HEK293 (cell line): ENCODE data around the gene CACNA2D4.

Experiments
- CTCF ChIA-PET: fragments of 350-600 bp; formaldehyde crosslinking; extraction: SDS; loops from one replicate; lab custom pipeline; 2021; ENCODE audit warnings: antibody characterized with exemption; lab: Yijun Ruan, JAX
- POLR2A ChIA-PET: fragments of 300-600 bp; formaldehyde crosslinking; extraction: SDS; loops from one replicate; lab custom pipeline; 2020; ENCODE audit warnings: antibody characterized with exemption, inconsistent platforms; lab: Yijun Ruan, JAX
- H3K27ac ChIP-seq: fragments of 200-500 bp; sonication (Bioruptor generic); 2 replicates; pipeline ENCODE4 v1.5.1; 2014; ENCODE audit warnings: low read depth, low read length, control low read depth, inconsistent platforms; ENCODE audit errors: extremely low read depth
- H3K36me3 ChIP-seq, 2 experiments: fragments of 200-500 bp in 1 of 2; sonication (Bioruptor generic) in 1 of 2; 1 replicate in 1 of 2; 2 replicates in 1 of 2; pipeline ENCODE4 v1.5.1; 2014 to 2017; ENCODE audit warnings: inconsistent platforms in 2 of 2, low read length in 2 of 2; ENCODE audit not compliant: control insufficient read depth in 2 of 2, insufficient read depth in 1 of 2
- H3K4me1 ChIP-seq: fragments of 200-500 bp; sonication (Bioruptor generic); 2 replicates; pipeline ENCODE4 v1.5.1; 2014; ENCODE audit warnings: mild to moderate bottlenecking, low read length, inconsistent platforms; ENCODE audit not compliant: control insufficient read depth, insufficient read depth
- H3K4me3 ChIP-seq: 2 replicates; pipeline ENCODE4 v1.5.1; 2011; ENCODE audit warnings: low read depth, mild to moderate bottlenecking, control low read depth, low read length, moderate library complexity
- H3K9me3 ChIP-seq: fragments of 200-500 bp; sonication (Bioruptor generic); 2 replicates; pipeline ENCODE4 v1.5.1; 2014; ENCODE audit warnings: low read depth, low read length, inconsistent platforms; ENCODE audit not compliant: control insufficient read depth, insufficient read depth
- GFI1B ChIP-seq: fragments of 450-650 bp; formaldehyde crosslinking; IDR thresholded peaks from 2 replicates; pipeline ENCODE4 v1.5.1; 2016; ENCODE audit warnings: missing biosample characterization, missing genetic modification characterization
- MZF1 ChIP-seq: fragments of 450-650 bp; formaldehyde crosslinking; IDR thresholded peaks from 2 replicates; pipeline ENCODE4 v1.5.1; 2017; ENCODE audit warnings: missing biosample characterization, missing genetic modification characterization, borderline replicate concordance
- REPIN1 ChIP-seq: fragments of 450-650 bp; formaldehyde crosslinking; IDR thresholded peaks from 2 replicates; pipeline ENCODE4 v1.5.1; 2017; ENCODE audit warnings: missing biosample characterization, missing genetic modification characterization, low read depth
- SETDB1 ChIP-seq: IDR thresholded peaks from one replicate; pipeline ENCODE4 v1.6.1; 2017; ENCODE audit warnings: mild to moderate bottlenecking, low read length, moderate library complexity, mixed read lengths; ENCODE audit not compliant: insufficient read length
- WT1 ChIP-seq: fragments of 450-650 bp; formaldehyde crosslinking; IDR thresholded peaks from 2 replicates; pipeline ENCODE4 v1.5.1; 2016; ENCODE audit warnings: missing biosample characterization, missing genetic modification characterization
- ZBTB21 ChIP-seq: fragments of 450-650 bp; formaldehyde crosslinking; IDR thresholded peaks from 2 replicates; pipeline ENCODE4 v1.5.1; 2017; ENCODE audit warnings: missing biosample characterization, missing genetic modification characterization
- ZFHX2 ChIP-seq: fragments of 450-650 bp; formaldehyde crosslinking; conservative IDR thresholded peaks from 2 replicates; pipeline ENCODE4 v1.5.1; 2016; ENCODE audit warnings: missing biosample characterization, missing genetic modification characterization
- ZNF10 ChIP-seq: fragments of 450-650 bp; formaldehyde crosslinking; IDR thresholded peaks from 2 replicates; pipeline ENCODE4 v1.5.1; 2017; ENCODE audit warnings: missing biosample characterization, missing genetic modification characterization
- ZNF114 ChIP-seq: fragments of 450-650 bp; formaldehyde crosslinking; IDR thresholded peaks from 2 replicates; pipeline ENCODE4 v1.5.0; 2017; ENCODE audit warnings: missing biosample characterization, missing genetic modification characterization
- ZNF157 ChIP-seq: fragments of 450-650 bp; formaldehyde crosslinking; IDR thresholded peaks from 2 replicates; pipeline ENCODE4 v1.5.1; 2016; ENCODE audit warnings: missing biosample characterization, missing genetic modification characterization
- ZNF169 ChIP-seq: fragments of 450-650 bp; formaldehyde crosslinking; IDR thresholded peaks from 2 replicates; pipeline ENCODE4 v1.5.1; 2016; ENCODE audit warnings: missing biosample characterization, missing genetic modification characterization
- ZNF311 ChIP-seq: fragments of 450-650 bp; formaldehyde crosslinking; IDR thresholded peaks from 2 replicates; pipeline ENCODE4 v1.5.1; 2017; ENCODE audit warnings: missing biosample characterization, missing genetic modification characterization, borderline replicate concordance
- ZNF513 ChIP-seq: fragments of 450-650 bp; IDR thresholded peaks from 2 replicates; pipeline ENCODE4 v1.5.1; 2018; ENCODE audit warnings: missing biosample characterization, missing genetic modification characterization
- ZNF561 ChIP-seq: fragments of 450-650 bp; IDR thresholded peaks from 2 replicates; pipeline ENCODE4 v1.5.1; 2018; ENCODE audit warnings: missing biosample characterization, missing genetic modification characterization, borderline replicate concordance
- ZNF658 ChIP-seq: fragments of 450-650 bp; formaldehyde crosslinking; IDR thresholded peaks from 2 replicates; pipeline ENCODE4; 2016; ENCODE audit warnings: missing biosample characterization, missing genetic modification characterization
- ZNF677 ChIP-seq: fragments of 450-650 bp; IDR thresholded peaks from 2 replicates; pipeline ENCODE4 v1.5.0; 2018; ENCODE audit warnings: missing biosample characterization, mild to moderate bottlenecking, missing genetic modification characterization, moderate library complexity
- ZNF747 ChIP-seq: fragments of 450-650 bp; formaldehyde crosslinking; IDR thresholded peaks from 2 replicates; pipeline ENCODE4 v1.5.1; 2016; ENCODE audit warnings: missing biosample characterization, missing genetic modification characterization
- ZNF791 ChIP-seq: fragments of 450-650 bp; formaldehyde crosslinking; IDR thresholded peaks from 2 replicates; pipeline ENCODE4 v1.5.1; 2016; ENCODE audit warnings: missing biosample characterization, missing genetic modification characterization
- ZSCAN5A ChIP-seq: fragments of 450-650 bp; formaldehyde crosslinking; IDR thresholded peaks from 2 replicates; pipeline ENCODE4 v1.5.1; 2016; ENCODE audit warnings: missing biosample characterization, missing genetic modification characterization
- TF ChIP-seq, protein P1 (sequence below): fragments of 450-650 bp; formaldehyde crosslinking; IDR thresholded peaks from 2 replicates; pipeline ENCODE4 v1.5.1; 2016; ENCODE audit warnings: missing biosample characterization, missing genetic modification characterization

CACNA2D4 gene

GRCh38 chr12:1821805-1822204 lies 96.6 kb downstream of the CACNA2D4 start:
- no peak overlapping the region for H3K4me3 ChIP-seq
- no peaks in the 10 kb centered on the region for H3K36me3 ChIP-seq
- H3K4me1 ChIP-seq, result no peaks in the 10 kb centered on the region
- ChIA-PET POLR2A (no interaction called here), CTCF (interaction anchor here (0.6 kb wide), 1 partner anchor 706 kb away, joined by 3 read pairs; no protein-coding TSS in a partner anchor)
- no peaks in the 10 kb centered on the region for H3K9me3 ChIP-seq
- H3K27ac ChIP-seq, result no peak overlapping the region
- TF ChIP-seq ZSCAN5A (tag by site-specific recombination), result no peak
- TF ChIP-seq REPIN1 (tag by site-specific recombination), result no peak
- TF ChIP-seq ZNF114 (tag by site-specific recombination), result no peak
- no peak for TF ChIP-seq WT1 (tag by site-specific recombination)
- no peak for TF ChIP-seq ZBTB21 (tag by site-specific recombination)
- no peak for TF ChIP-seq ZNF513 (tag by site-specific recombination)
- no peak for TF ChIP-seq SETDB1
- TF ChIP-seq ZNF791, result no peak
- TF ChIP-seq ZNF10 (tag by site-specific recombination), result no peak
- TF ChIP-seq ZNF658 (tag by site-specific recombination), result no peak
- TF ChIP-seq ZFHX2, result no peak
- TF ChIP-seq ZNF157, result no peak
- TF ChIP-seq, protein P1, sequence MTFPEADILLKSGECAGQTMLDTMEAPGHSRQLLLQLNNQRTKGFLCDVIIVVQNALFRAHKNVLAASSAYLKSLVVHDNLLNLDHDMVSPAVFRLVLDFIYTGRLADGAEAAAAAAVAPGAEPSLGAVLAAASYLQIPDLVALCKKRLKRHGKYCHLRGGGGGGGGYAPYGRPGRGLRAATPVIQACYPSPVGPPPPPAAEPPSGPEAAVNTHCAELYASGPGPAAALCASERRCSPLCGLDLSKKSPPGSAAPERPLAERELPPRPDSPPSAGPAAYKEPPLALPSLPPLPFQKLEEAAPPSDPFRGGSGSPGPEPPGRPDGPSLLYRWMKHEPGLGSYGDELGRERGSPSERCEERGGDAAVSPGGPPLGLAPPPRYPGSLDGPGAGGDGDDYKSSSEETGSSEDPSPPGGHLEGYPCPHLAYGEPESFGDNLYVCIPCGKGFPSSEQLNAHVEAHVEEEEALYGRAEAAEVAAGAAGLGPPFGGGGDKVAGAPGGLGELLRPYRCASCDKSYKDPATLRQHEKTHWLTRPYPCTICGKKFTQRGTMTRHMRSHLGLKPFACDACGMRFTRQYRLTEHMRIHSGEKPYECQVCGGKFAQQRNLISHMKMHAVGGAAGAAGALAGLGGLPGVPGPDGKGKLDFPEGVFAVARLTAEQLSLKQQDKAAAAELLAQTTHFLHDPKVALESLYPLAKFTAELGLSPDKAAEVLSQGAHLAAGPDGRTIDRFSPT, result no peak
- TF ChIP-seq ZNF747 (tag by site-specific recombination), result no peak
- TF ChIP-seq GFI1B (tag by site-specific recombination), result no peak
- TF ChIP-seq ZNF169 (tag by site-specific recombination), result no peak
- no peak for TF ChIP-seq ZNF677 (tag by site-specific recombination)
- TF ChIP-seq ZNF311 (tag by site-specific recombination), result no peak
- TF ChIP-seq, all 188 proteins: peak for 0

DNA sequence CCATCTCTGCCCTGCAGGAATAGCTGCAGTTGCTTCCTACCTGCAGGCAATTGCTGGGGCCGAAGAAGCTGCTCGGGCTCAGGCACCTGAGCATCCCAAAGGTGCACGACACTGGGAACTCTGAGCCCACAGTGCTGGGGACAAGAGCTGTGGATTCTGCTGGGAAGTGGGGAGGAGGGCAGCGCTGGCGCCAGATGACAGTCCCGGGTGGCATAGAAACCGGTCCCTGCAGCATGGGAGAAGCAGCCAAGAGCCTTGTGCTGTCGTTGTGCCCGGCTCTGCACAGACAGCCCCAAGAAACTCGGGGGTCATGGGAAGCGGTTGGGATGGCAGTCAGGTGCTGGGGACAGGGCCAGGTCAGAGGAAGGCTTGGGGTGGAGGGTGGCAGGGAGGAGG lies 97.6 kb downstream of the CACNA2D4 start:
- no peak overlapping the region for H3K4me3 ChIP-seq
- H3K36me3 ChIP-seq, result no peaks in the 10 kb centered on the region
- H3K27ac ChIP-seq, result no peak overlapping the region
- no peaks in the 10 kb centered on the region for H3K9me3 ChIP-seq
- ChIA-PET CTCF (no interaction called here), POLR2A (no interaction called here)
- no peaks in the 10 kb centered on the region for H3K4me1 ChIP-seq
- TF ChIP-seq ZNF561 (tag by site-specific recombination), result no peak
- no peak for TF ChIP-seq MZF1 (tag by site-specific recombination)
